Nephron progenitor cell (in vitro differentiated cells): ENCODE results near the gene UBE2V1.

ENCODE experiments used
- DNase-seq: peaks from one replicate; pipeline ENCODE4 v3.0.0; 2021
- H3K27ac Mint-ChIP-seq: 2 replicates; pipeline ENCODE4 v1.8.0; 2021; ENCODE audit warnings: mild to moderate bottlenecking, moderate library complexity, mixed read lengths
- H3K27me3 Mint-ChIP-seq: 2 replicates; pipeline ENCODE4 v1.8.0; 2021; ENCODE audit warnings: mild to moderate bottlenecking, low read depth, mixed read lengths; ENCODE audit not compliant: poor library complexity
- H3K36me3 Mint-ChIP-seq: 2 replicates; pipeline ENCODE4 v1.8.0; 2021; ENCODE audit warnings: low read depth, mixed read lengths
- H3K4me1 Mint-ChIP-seq: 2 replicates; pipeline ENCODE4 v1.8.0; 2021; ENCODE audit warnings: mixed read lengths
- H3K4me3 Mint-ChIP-seq: 2 replicates; pipeline ENCODE4 v1.8.0; 2021; ENCODE audit warnings: mild to moderate bottlenecking, moderate library complexity, mixed read lengths
- H3K9me3 Mint-ChIP-seq: 2 replicates; pipeline ENCODE4 v1.8.0; 2021; ENCODE audit warnings: mild to moderate bottlenecking, moderate library complexity, mixed read lengths
- CTCF ChIP-seq: fragments of 200-600 bp; sonication (generic); IDR thresholded peaks from 2 replicates; pipeline ENCODE4 v1.5.0; 2021; ENCODE audit warnings: antibody characterized with exemption

The UBE2V1 gene

DNA sequence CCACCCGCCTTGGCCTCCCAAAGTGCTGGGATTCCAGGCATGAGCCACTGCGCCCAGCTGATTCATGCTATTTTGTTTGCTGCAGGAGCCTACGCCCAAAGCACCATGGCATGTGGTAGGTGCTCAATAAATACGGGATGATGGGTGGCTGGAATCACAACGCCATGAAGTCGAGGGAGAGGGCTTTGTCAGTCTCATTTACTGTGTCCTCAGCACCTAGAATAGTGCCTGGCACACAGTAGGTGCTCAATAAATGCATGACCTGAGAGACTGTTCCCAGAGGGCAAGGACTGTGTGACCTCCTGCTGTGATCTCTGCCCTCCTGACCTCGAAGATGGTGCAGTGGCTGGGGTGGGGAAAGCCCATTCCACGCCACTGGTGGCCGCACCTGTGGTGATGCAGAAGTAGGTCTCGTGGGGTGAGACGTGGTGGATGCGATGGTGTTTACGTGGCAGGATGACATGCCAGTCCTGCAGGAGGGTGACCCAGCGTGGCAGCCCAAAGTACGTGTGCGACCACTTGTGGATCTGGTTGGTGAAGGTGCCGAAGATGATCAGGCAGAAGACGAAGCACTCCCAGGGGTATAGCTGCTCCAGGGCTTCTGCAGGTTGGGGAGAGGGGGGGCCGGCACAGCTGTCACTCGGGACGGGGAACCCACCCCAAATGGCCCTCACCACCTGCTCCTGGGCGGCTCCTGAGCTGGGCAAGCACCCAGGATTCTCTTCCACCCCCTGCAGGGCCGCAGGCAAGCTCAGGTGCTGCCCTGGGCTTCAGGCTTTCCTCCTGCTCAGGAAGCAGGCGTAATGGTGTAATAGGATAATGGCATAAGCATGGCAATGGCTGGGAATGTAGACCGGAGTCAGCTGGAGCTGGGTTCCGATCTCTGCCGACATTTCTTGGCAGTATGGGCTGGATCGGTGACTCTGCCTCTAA is 14.9 kb upstream of the UBE2V1 start:
- Mint-ChIP-seq H3K36me3 (peaks cover 60% of the 10 kb centered on the region), H3K4me1 (peaks cover 19% of the 10 kb centered on the region), H3K4me3 (no peak overlapping the region), H3K27ac (no peak overlapping the region), H3K27me3 (no peaks in the 10 kb centered on the region), H3K9me3 (no peaks in the 10 kb centered on the region)
- no peak for TF ChIP-seq CTCF
- no peak for DNase-seq

DNA sequence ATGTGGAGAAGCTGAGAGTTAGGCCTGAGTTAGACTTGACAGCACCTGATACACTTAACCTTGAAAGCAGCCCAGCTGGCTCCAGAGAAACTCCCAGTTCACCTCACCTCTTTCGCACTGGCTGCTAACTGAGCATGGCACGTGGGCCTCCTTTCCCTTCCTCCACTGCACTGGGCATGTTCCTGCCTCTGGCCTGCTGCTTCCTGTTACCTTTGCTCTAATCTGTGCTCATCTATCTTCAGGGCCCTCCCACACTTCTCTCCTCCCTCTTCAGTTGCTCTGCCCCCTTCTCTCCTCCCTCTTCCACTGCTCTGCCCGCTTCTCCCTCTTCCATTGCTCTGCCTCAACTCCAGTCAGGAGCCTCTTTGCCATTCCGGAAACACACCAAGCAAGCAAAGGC is 13.7 kb upstream of the UBE2V1 start:
- no peak for TF ChIP-seq CTCF
- Mint-ChIP-seq H3K4me3 (no peak overlapping the region), H3K27ac (peak overlapping the region; percentile 52), H3K9me3 (no peaks in the 10 kb centered on the region), H3K36me3 (peaks cover 62% of the 10 kb centered on the region), H3K27me3 (no peaks in the 10 kb centered on the region), H3K4me1 (peaks cover 19% of the 10 kb centered on the region)
- DNase-seq: no peak

DNA sequence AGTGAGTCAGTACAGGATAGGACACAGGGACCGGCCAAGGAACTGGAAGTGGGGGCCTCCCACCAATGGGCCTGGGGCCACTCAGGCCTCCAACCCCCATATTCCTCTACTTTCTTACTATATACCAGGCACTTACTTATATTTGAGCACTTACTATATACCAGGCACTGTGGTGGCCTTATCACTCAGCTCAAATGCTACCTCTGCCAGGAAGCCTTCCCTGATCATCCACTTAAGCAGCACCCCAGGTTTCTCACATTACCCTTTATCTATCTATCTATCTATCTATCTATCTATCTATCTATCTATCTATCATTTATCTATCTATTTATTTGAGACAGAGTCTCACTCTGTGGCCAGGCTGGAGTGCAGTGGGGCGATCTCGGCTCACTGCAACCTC is 12.3 kb upstream of the UBE2V1 start:
- Mint-ChIP-seq H3K36me3 (peaks cover 53% of the 10 kb centered on the region), H3K4me3 (no peak overlapping the region), H3K27me3 (no peaks in the 10 kb centered on the region), H3K27ac (no peak overlapping the region), H3K4me1 (peaks cover 14% of the 10 kb centered on the region), H3K9me3 (no peaks in the 10 kb centered on the region)
- no peak for TF ChIP-seq CTCF
- DNase-seq: no peak

GRCh38 chr20:50124496-50124895 is 11.5 kb upstream of the UBE2V1 start:
- Mint-ChIP-seq H3K9me3 (no peaks in the 10 kb centered on the region), H3K27me3 (no peaks in the 10 kb centered on the region), H3K27ac (peak overlapping the region; percentile 31), H3K4me1 (peaks cover 14% of the 10 kb centered on the region), H3K4me3 (no peak overlapping the region), H3K36me3 (peaks cover 46% of the 10 kb centered on the region)
- TF ChIP-seq CTCF: no peak
- no peak for DNase-seq

DNA sequence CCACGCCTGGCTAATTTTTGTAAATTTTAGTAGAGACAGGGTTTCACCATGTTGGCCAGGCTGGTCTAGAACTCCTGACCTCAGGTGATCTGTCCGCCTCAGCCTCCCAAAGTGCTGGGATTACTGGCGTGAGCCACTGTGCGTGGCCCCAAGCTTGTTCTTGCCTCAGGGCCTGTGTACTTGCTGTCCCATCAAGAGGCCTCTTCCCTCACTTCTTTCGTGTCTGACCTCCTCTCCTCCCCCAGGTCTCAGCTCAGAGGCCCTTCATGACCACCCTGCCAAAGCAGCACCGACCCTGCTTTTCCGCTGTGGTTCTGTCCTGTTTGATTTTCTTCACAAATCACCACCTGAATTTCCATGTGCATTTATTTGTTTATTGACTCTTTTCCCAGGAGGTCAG is 10.5 kb upstream of the UBE2V1 start:
- TF ChIP-seq CTCF: no peak
- H3K4me3 Mint-ChIP-seq: no peak overlapping the region
- H3K4me1 Mint-ChIP-seq: peaks cover 14% of the 10 kb centered on the region
- H3K36me3 Mint-ChIP-seq: peaks cover 46% of the 10 kb centered on the region
- no peak overlapping the region for H3K27ac Mint-ChIP-seq
- no peak for DNase-seq
- no peaks in the 10 kb centered on the region for H3K27me3 Mint-ChIP-seq
- no peaks in the 10 kb centered on the region for H3K9me3 Mint-ChIP-seq

- Mint-ChIP-seq H3K27ac (no peak overlapping the region), H3K4me3 (no peak overlapping the region), H3K9me3 (no peaks in the 10 kb centered on the region), H3K36me3 (peaks cover 46% of the 10 kb centered on the region), H3K4me1 (peaks cover 14% of the 10 kb centered on the region), H3K27me3 (no peaks in the 10 kb centered on the region)
- DNase-seq: no peak
- no peak for TF ChIP-seq CTCF
These were observed 9.8 kb upstream of the UBE2V1 start for GRCh38 chr20:50122763-50123162.
